NCI-H2227 treated with DMSO at 0.1 percent for 48 hours (cell line): ENCODE results near the gene RHBDD1.

Experiments
- DNase-seq: peaks from one replicate; lab custom pipeline; 2025; lab: John Stamatoyannopoulos, UW

Gene RHBDD1

DNA sequence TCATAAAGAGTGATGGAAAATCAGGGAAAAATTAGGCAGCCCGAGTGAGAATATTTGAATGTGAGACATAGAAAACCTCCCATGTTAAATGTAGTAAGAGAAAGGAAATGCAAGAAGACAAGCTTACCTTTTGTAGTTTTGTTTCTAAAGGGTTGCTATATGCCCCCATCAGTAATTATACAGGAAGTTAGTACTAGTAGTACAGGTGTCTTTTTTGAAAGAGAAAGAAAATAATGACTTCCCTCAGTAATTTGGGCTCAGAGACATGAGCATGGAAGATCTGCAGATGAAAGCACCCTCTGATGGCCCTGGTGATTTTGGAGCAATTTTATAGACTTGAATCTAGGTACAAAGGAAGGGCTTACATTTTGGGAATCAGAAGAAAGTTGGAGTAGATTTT lies 80.8 kb downstream of the RHBDD1 start:
- DNase-seq, result no peak

DNA sequence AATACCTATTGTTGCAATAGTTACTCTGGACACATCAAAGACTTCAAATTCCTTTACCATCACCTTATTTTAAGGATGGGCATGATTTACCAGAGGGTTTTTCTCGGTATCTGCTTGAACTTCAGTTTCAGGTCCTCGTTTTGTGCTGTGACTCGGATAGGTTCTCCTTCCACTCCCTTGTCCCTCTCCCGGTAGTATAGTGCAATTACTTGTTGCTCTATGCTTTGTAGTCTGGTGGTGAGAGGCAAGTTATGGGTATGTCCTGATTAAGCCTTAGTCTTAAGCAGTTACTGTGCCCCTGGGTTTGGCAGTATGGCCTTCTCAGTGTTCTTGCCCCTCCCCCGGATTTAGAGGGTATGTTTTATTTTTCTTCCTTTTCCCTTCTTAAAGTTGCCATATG lies 96.6 kb downstream of the RHBDD1 start:
- no peak for DNase-seq

DNA sequence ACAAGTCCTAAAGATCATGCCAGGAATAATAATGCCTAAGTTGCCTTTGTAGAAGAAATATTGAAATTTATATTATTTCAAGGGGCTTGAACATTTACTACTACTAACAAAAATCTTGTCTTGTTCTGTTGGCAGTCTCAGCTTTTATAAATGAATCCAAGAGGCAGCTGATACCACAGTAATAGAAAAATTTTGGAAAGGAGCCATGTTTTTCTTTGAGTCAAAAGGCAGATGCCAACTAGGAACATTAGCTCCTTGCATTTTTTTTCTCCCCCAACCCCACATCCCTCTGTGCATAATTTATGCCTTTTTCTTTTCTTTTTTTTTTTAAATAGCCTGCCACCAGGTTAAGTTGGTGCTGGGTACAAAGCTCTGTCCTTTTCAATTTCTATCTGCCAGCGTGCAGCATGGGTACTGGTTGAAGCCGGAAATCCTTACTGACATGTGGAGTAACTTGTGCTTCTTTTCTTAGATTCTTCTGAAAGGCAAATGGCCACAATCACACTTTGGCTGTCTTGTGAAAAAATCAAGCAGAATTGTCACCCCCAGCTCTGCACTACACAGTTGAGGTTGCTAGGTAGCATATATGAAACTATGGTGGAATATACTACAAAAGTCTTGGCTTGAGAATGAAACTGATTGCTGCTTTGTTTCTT lies 98.8 kb downstream of the RHBDD1 start:
- no peak for DNase-seq

DNA sequence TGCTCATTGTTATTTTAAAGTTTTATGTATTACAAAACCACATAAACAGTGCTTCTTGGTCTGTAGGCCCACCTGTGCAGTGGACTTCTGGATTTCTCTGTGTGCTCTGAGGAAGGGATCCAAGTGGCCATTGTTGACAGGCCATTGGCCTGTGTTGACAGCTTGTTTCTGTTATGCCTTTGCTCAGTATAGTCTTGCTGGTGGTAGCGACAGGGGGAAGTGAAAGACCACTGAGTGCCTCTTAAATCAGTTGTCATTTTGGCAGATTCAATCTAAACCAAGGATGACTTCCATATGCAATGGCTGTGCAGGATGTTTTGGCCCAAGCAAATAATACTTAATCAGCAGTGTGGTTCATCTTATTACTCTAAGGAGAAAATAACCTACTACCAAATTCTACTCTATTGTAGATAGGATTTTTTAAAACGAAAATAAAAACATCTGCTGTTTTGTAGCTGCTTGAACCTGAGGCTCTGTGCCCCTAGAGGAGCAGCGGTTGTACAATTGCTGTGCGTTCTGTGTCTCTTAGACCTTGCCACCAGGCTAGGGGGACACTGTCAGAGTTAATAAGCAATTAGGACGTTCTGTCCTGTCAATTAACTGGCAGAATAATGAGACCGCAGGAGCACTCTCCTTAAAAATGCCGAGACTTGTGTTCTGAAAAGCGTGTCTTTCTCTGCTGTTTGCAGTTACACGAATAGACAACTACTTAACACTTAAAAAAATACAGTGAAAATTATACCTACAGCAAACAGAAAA lies 108.2 kb downstream of the RHBDD1 start:
- DNase-seq, result no peak

DNA sequence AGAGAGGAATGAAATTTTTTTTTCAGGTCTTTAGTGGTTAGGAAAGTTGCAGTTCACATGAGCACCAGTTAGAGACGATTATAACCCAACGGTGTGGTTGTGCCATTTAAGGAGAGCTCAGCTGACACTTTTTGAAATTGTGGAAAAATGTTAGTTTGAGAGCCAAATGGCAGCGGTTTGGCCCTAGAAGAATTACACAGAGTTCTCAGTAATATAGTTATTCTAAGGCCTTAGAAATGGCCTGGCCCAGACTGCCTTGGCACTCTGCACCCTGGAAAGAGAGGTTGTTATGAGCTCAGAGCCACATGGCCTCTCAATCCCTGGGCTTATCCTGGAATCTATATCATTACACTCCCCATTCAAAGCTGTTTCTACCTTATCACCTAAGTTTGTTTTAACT lies 117.4 kb downstream of the RHBDD1 start:
- DNase-seq, result no peak

DNA sequence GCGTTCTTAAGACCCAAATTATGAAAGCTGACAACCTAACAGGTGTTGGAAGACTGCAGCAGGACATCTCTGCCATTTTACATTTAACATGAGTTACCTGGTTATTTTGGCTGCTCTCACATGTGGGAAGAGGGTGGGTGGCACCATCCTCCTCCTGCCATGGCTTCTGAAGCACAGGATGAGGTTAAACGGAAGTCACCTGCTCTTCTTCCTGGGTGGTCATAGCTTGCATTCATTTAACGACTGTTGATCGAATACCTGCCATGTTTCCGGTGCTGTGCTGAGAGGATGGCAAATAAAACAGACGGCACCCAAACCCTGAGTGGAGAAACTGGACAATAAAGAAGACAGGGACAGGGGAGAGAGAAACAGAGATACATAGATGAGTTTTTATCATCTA lies 118.0 kb downstream of the RHBDD1 start:
- DNase-seq, result no peak

DNA sequence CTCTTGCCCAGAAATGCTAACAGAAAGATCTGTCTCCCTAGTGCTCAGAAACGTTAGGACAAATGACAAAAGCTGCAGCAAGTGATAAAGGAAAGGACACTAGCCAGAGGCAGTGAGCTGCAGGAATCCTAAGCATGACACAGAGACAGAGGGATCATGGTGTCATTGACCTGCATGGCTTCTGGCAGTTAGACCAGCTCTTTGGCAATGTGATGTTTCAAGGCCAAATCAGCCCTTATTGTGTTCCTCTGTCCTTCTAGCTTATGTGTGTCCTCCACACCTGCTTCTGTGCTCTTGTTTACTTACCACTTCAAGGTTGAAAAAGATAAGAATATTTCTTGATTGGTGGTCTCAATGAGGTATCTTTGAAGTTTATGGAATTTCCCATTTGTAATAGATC lies 120.8 kb downstream of the RHBDD1 start:
- no peak for DNase-seq

DNA sequence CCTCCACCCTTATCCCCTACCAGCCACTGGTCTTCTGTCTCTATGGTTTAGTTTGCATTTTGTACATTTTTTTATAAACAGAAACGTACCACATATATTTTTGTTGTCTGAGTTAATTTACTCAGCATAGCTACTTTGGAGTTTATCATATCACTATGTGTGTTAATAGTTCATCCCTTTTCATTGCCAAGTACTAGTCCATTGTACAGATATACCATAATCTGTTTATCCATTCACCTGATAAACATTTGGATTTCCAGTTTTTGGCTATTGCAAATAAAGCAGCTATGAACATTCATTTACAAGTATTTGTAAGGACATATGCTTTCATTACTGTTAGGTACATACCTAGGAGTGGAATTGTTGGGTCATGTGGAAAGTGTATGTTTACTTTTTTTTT lies 123.6 kb downstream of the RHBDD1 start:
- DNase-seq, result no peak

DNA sequence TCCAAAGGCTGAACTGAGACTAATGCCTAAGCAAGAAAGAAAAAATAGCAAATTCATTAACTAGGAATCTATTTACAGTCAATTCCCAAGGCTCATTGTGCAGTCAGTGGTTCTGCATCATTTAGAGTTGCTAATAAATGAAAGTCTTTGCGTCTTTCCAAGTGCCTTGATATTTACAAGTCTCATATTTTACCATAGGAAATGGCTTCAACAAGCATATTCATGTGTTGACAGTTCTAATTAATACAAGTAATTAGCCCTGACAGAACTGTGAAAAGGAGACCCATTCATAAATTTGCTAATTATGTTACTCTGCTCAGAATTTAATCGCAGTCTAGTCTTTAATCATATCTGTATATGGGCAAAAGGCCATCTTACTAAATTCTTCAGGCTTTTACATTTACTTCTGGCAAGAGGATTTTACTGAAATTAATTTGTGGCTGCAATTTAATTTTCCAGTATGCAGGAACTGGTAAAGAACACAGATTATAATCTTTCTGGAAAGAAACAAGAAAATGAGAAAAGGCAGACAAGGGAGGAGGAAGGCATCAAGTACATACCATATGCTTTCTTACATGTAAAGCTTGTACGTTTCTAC lies 126.4 kb downstream of the RHBDD1 start:
- no peak for DNase-seq

DNA sequence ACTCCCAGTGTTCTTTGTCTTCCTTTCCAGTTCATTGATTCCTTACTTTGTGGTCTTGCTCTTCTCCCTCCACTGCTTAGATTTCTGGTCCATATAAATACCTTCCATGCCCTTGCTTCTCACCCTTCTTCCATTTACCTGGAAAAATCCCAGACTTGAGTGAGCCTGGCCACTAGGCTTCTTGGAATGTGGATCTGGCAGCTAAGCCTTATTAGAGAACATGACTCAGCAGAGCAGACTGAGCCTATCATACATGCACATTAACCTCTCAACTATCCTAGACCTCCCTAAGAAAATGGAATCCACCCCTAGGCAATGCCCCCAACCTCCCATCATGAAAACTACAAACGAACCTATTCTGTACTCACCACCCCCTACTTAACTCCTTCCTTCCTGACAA lies 127.7 kb downstream of the RHBDD1 start:
- DNase-seq, result no peak

DNA sequence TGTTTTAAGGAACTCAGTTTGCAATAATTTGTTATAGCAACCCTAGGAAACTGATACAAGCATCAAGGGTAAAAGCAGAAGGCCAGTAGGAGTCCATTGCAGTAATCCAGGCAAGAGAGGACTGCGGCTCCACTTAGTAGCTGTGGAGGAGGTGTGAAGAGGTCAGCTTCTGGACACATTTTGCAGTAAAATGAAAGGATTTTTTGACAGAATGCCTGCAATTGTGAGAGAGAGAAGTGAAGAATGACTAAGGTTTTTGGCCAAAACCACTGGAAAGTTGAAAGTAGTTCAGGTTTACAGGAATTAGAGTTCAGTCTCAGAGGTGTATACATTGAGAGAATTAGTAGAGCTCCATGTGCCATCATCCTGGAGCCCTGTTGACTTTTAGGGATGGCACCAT lies 129.5 kb downstream of the RHBDD1 start:
- DNase-seq, result no peak

DNA sequence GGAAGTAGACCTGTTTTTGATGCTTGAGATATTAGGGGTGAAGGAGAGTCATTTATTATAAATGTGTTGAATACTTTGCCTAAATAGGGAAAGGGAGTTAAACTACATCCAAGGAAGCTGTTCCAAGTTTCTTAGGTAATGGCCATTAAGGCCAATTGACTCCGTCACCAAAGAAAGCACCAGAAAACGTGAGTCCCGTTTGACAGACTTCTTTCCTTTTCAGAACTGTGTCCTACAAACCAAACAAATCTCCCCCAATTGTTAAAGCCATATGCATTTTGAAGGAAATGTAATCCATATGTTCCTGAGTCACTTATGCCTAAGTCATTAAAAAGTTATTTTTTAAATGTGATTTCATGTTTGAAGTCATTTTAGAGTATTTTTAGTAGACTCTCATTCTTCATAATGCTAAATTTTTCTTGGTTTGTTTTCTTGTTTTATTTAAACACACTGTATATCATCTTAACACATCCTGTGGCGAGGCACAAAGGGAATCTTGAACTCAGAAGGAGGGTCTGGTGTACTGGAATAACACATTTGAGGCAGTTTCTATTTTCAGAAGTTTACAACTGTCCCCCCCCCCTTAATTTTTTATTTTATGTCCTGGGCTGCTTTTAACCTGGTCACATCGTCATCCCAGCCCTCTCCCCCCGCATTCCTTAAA lies 133.7 kb downstream of the RHBDD1 start:
- no peak for DNase-seq

DNA sequence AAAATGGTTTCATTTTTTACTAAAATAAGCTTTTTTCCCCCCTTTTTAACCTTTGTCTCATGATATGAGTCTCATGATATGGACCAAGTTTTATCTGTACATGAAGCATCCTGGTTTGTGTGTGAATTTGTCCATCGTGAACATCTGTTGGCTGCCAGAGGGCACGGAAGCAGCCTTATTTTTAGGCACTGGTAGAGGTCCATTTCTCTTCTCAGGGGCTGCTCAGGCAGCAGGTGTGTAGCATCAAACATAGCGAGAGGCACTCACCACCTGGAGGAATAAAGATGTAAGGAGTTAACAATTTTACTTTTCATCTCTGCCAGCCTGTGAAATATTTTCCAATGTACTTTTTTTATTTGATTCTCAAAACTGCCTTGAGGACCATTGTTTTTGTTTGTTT lies 134.5 kb downstream of the RHBDD1 start:
- no peak for DNase-seq

DNA sequence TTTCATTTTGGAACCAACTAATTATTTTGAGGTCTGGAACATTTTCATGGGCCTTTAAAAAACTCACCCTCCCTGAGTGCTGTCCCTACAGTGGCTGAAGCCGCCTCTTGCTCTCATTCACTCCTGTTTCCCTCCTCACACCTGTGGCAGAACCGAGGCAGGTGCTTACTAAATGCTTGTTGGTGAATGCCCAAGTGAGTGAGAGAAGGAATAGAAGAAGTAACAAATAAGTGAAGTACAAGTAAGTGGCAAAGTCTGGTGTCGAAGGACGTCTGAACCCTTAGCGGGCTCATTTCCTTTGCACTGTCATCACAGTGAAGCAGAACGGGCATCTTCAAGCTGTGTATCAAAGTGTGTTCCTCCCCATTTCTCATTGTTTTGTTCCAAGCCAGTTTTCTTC lies 135.2 kb downstream of the RHBDD1 start:
- no peak for DNase-seq

DNA sequence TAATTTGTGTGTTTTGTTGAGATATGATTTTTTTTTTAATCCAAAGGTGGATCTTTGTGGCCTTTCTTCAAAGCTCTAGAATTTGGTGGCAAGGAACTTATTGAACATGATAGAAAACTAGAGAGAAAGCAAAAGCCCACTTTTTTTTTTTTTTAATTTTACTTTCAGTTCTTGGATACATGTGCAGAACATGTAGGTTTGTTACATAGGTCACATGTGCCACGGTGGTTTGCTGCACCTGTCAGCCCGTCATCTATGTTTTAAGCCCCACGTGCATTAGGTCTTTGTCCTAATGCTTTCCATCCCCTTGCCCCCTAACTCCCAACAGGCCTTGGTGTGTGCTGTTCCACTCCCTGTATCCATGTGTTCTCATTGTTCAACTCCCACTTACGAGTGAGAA lies 135.9 kb downstream of the RHBDD1 start:
- no peak for DNase-seq

DNA sequence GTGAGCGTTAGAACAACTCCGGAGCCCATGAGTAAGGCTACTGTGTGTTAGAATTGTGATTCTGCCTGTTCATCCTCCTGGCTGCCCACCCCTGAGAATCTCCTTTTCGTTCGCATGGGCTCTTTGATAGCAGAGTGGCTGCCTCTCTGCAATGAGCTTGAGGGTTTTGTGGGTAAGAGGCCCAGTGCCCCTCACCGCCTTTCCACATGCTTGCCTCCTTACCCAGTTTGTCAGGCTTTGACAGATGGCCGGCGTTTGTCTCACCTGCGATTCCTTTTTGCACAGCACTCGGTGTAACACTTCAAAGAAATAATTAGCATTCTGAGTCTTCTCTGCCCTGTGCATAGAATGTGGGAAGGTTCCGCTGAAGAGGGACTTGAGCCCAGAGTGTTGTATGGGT lies 138.0 kb downstream of the RHBDD1 start:
- no peak for DNase-seq

DNA sequence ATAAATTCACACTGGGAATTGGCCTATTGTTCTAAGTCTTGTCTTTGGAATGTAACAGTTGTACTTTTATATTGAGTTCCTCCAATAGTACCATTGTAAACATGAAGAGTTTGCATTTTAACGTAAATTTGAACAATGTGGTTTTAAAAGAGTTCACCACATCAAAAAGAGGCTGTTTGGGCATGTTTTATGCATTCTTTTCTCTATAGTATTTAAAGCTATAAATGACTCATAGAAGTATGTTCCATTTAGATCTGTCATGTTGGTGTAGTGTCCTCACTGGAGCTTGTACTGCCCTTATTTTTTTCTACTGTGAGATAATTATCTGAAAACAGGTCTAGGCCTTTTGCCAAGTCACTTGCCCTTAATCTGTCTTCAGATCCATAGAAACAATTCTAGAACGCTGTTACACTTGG lies 141.9 kb downstream of the RHBDD1 start:
- DNase-seq, result peak; percentile 14

DNA sequence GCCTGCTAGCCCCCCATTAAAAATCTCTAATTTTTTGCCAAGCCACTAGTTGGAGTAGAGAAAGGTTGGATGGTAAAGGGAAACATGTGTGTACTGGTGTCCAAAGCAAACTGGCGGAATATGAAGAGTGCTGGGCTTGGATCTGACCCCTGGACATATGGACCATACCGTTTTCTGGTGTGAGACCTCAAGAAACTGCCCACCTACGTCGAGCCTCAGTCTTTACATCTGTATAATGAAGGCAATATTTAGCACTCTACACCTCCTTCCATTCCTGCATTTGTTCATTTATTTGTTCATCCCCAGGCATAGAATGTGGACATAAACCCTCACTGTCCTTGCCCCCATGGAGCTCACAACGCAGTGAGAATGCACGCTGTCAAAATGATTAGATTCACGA lies 142.4 kb downstream of the RHBDD1 start:
- DNase-seq, result no peak

DNA sequence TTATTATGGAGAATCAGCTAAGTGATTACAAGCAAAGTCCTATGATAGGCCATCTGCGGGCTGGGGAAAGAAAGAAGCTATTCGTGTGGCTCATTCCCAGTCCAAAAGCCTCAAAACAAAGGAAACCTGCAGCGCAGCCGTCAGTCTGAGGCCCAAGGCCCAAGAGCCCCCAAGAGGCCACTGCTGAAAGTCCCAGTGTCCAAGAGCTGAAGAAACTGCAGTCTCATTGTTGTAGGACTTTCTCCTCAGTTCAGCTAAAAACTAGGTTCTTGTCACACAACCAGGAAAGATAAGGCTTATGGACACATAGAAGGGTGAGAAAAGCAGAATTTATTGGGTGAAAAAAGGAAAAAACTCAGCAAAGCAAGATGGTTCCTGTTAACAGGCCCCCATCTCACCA lies 143.2 kb downstream of the RHBDD1 start:
- DNase-seq, result no peak

DNA sequence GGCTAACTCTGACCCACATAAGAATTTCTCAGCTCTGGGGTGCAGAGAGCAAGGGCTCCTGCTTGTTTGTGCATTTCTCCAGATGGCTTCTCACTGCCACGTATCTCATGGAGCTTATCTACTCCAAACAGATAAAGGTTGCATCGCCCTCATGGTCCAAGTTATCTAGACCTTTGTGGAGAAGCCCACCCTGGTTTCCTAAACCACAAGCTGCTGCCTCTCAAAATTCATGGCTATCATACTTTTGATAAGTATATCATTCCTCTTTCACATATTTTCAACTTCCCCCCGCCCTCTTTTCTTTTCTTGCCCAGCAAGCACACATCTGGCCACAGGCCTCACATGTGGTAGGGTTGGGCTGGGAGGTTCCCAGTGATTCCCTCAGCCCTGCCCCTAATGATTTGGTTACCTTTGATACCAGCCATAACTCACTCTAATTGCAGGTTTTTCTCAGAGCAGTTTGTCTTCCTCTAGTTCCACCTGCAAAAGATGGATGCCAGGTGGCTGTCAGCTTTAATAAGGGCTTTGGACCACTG lies 146.0 kb downstream of the RHBDD1 start:
- peak; percentile 39 for DNase-seq

DNA sequence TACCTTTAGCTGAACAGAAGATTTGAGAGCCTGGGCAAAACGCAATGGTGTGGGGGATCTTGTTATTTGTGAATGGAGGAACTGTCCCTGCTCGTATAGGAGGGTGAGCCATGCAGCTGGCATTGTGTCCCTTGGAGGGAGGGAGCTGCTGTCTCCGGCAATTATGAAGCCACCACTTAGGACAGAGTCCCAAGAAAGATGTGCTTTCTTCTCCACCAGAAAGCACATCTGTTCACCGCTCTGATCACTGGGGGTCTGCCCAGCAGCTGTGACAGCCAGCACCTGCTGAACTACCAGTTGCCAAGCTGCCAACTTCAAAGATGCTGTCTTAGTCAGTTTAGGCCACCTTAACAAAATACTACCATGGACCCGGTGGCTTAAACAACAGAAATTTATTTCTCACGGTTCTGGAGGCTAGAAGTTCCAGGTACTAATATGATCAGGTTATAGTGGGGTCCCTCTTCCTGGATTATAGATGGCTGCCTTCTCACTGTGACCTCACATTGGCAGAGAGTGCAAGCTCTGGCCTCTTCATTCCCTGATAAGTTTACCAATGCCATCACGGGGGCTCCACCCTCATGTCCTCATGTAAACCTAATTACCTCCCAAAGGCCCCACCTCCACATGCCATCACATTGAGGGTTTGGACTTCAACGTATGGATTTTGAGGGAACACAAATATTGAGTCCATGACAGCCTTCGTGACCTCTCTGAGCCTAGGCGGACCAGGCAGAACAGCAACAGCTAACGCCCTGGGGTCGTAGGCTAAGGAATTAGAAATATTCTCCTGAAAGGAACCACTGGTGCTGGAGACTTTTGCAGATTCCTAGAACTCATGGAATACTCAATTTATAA lies 148.3 kb downstream of the RHBDD1 start:
- no peak for DNase-seq
